Stimulated activated CD4-positive, alpha-beta T cell treated with anti-CD3 and anti-CD28 coated beads, Interleukin-1b, Interleukin-23, amount 100 ng/mL, for 24 hours (primary cell): ENCODE data around the gene PDXDC1.
"Not testable (repeated sequence)": the region's sequence is repeated elsewhere in the genome, so short reads cannot be mapped to it uniquely, and the experiment has no call there.

Experiments
- DNase-seq, 4 experiments: peaks; one replicate each; pipeline ENCODE4 v3.0.0-alpha.2; 2020; ENCODE audit warnings: low read depth in 4 of 4, low spot score in 1 of 4

Gene PDXDC1, protein sequence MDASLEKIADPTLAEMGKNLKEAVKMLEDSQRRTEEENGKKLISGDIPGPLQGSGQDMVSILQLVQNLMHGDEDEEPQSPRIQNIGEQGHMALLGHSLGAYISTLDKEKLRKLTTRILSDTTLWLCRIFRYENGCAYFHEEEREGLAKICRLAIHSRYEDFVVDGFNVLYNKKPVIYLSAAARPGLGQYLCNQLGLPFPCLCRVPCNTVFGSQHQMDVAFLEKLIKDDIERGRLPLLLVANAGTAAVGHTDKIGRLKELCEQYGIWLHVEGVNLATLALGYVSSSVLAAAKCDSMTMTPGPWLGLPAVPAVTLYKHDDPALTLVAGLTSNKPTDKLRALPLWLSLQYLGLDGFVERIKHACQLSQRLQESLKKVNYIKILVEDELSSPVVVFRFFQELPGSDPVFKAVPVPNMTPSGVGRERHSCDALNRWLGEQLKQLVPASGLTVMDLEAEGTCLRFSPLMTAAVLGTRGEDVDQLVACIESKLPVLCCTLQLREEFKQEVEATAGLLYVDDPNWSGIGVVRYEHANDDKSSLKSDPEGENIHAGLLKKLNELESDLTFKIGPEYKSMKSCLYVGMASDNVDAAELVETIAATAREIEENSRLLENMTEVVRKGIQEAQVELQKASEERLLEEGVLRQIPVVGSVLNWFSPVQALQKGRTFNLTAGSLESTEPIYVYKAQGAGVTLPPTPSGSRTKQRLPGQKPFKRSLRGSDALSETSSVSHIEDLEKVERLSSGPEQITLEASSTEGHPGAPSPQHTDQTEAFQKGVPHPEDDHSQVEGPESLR

DNA sequence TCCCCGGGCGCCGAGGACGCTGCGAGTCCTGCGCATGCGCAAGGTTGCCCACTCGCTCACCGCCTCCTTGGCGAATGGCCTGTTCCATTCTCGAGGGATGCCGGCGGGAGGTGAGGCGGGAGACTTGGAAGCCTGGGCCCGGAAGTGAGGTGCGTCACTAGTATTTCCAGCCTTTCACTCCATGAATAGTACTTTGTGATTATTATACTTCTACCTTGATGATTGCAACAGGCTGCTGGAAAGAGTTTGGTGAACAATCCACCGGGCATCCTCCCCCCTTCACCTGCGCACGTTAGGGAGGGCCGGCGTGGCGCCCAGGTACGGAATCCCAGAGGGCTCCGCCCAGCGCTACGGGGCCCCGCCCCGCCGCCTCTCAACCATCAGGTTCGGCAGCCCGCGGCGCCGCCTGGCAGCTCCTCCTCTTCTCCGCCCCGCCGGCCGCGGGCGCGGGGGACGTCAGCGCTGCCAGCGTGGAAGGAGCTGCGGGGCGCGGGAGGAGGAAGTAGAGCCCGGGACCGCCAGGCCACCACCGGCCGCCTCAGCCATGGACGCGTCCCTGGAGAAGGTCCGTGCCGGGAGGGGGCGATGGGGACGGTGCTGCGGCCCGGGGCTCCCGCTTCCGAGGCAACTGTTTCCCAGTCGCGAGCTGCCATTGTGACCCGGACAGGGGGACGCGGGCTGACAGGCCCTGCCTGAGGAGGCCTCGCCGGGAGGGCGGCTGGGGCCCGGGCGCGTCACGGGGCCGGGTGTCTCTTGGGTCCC, at the start of gene PDXDC1:
Gene PDXDC1, plus strand, starts transcription at position 371 of the 762 bp plus-strand sequence. Its CDS starts 174 bp downstream, at position 545.
- DNase-seq, result peak; percentile 89 to 98 (median 96)

DNA sequence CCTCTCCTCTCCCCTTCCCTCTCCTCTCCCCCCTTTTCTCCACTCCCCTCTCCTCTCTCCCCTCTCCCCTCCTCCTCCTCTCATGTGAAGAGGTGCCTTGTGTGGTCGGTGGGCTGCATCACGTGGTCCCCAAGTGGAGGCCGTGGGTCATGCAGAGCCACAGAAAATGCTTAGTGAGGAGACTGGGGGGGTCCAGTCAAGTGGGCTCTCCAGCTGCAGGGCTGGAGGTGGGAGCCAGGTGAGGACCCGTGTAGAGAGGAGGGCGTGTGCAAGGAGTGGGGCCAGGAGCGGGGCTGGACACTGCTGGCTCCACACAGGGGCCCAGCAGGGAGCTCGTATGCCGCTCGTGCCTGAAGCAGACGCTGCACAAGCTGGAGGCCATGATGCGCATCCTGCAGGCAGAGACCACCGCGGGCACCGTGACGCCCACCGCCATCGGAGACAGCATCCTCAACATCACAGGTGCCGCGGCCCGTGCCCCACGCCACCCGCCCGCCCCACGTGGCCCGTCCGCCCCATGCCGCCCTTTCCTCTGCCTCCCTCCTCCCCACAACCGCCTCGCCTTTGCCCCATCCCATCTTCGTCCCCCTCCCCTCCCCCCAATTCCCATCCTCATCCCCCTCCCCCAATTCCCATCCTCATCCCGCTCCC, 46.6 kb upstream of the PDXDC1 start:
- not testable (repeated sequence) for DNase-seq

- not testable (repeated sequence) for DNase-seq
Measured at GRCh38 chr16:14929176-14929575, 45.6 kb upstream of the PDXDC1 start.

GRCh38 chr16:14930246-14930645, 44.6 kb upstream of the PDXDC1 start:
- not testable (repeated sequence) for DNase-seq

GRCh38 chr16:14930971-14931370, 43.9 kb upstream of the PDXDC1 start:
- DNase-seq, result not testable (repeated sequence)

DNA sequence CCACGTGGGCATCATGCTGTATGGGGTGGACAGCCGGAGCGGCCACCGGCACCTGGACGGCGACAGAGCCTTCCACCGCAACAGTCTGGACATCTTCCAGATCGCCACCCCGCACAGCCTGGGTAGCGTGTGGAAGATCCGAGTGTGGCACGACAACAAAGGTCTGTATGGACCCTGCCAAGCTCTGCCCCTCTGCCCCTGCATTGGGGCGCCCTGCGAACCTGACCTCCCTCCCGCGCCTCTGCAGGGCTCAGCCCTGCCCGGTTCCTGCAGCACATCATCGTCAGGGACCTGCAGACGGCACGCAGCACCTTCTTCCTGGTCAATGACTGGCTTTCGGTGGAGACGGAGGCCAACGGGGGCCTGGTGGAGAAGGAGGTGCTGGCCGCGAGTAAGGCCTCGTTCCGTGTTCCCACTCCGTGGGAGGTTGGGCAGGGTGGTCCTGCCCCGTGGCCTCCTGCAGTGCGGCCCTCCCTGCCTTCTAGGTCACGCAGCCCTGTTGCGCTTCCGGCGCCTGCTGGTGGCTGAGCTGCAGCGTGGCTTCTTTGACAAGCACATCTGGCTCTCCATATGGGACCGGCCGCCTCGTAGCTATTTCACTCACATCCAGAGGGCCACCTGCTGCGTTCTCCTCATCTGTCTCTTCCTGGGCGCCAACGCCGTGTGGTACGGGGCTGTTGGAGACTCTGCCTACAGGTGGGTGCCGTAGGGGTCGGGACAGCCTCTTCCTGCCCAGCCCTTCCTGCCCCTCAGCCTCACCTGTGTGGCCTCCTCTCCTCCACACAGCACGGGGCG, 42.0 kb upstream of the PDXDC1 start:
- DNase-seq, result not testable (repeated sequence)

DNA sequence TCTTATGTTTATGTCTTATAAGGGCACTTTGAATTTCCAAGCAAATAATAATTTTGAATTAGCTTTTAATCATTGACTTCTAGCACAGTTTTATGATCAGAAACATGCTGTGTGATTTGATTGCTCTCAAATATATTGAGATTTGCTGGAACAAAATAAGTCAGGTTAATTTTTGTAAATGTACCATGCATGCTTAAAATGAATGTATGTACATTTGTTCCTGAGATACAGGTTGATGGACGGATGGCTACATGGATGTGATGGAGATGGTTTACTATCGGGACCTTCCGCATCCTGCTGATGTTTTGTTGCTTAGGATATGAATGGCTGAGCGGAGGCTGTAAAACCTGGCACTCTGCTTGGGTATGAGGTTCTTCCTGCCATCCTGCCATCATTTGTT, 37.7 kb upstream of the PDXDC1 start, which contains the start of gene NPIPA1:
Gene NPIPA1, plus strand, starts transcription at position 301 of the 400 bp plus-strand sequence. Its CDS starts 0 bp downstream, at position 301.
- DNase-seq, result not testable (repeated sequence)

DNA sequence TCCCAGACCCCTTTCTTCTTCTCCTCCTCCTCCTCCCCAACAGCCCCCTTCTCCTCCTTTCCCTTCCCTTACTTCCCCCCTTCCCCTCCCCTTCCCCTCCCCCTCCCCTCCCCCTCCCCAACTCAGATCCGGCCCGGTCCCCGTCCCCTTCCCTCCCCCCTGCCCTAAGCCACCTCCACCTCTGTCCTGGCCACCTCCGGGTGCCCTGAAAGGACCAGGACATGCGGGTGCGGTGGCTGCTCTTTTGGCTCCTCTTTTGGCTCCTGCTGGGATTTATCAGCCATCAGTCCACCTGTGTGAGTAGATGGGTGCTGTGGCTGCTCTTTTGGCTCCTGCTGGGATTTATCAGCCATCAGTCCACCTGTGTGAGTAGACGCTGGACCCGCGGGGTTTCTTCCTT, 36.8 kb upstream of the PDXDC1 start:
- not testable (repeated sequence) for DNase-seq

- not testable (repeated sequence) for DNase-seq
Measured at GRCh38 chr16:14942686-14943085, 32.1 kb upstream of the PDXDC1 start.

DNA sequence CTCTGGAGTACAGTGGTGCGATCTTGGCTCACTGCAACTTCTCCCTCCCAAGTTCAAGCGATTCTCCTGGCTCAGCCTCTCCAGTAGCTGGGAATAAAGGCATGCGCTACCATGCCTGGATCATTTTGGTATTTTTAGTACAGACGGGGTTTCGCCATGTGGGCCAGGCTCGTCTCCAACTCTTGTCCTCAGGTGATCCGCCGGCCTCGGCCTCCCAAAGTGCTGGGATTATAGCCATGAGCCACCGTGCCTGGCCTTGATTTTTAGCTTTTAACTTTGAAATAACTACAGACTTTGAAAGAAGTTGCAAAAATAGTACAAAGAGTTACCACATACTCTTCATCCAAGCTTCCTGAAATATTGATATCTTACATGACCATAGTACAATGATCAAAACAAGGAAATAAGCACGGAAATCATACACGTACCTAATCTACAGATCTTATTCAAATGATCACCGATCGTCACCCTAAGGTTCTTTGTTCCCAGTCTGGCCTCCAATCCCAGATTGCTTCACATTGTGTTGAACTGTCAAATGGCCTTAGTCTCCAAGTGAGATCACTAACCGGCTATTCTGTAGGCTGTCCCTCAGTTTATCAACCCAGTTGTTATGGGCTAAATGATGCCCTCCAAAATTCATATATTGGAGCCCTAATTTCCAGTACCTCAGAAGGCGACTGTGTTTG, 19.1 kb upstream of the PDXDC1 start:
- DNase-seq, result no peak

- no peak for DNase-seq
Measured at GRCh38 chr16:14957576-14958322, 17.1 kb upstream of the PDXDC1 start.

DNA sequence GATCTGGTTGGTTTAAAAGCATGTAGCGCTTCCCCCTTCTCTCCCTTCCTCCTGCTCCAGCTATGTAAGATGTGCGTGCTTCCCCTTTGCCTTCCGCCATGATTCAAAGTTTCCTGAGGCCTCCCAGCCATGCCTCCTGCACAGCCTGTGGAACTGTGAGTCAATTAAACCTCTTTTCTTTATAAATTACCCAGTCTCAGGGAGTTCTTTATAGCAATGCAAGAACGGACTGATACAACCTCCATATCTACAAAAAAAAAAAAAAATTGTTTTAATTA, 16.6 kb upstream of the PDXDC1 start:
- no peak for DNase-seq

DNA sequence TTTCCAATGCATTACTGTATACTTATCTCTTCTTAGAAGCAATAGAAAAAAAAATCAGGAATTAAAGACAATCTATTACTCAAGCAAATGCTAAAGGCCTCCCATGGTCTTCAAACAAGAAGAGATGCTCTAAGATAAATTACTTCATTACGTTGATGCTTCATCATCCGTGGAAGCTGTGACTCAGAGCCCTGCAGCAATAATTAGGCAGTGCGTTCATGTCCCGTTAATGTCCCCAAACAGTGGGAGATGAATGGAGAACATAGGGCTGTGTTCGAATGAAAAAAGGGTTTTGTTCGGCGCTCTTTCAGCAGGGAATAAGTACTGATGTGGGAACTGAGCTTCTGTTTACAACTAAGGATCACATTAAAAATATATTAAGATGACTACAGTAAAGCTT, 15.9 kb upstream of the PDXDC1 start:
- no peak for DNase-seq

DNA sequence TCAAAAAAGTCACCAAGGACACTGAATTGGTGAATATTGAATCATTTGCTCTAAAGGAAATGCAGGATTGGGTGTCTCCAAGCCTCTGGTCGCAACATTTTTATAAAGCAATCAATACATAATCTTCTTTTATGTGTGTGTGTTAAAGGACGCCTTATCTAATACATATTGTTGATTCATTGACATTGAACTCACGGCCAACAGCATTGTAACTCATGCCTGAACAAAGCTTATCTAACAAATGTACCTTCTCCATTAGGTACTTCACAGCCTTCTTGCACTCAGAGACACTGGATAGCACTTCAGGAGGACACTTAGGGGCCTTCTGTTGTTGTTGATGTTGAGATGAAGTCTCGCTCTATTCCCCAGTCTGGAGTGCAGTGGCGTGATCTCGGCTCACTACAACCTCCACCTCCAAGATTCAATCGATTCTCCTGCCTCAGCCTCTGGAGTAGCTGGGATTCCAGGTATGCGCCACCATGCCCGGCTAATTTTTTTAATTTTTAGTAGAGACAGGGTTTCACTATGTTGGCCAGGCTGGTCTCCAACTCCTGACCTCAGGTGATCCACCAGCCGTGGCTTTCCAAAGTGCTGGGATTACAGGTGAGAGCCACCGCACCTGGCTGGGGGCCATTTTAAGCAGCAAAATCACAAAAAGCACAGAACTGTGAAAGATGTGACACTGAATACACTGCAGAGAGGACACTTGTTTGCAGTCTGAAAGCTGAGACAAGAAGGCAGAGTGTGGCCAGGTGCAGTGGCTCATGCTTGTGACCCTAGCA, 13.2 kb upstream of the PDXDC1 start:
- no peak for DNase-seq

DNA sequence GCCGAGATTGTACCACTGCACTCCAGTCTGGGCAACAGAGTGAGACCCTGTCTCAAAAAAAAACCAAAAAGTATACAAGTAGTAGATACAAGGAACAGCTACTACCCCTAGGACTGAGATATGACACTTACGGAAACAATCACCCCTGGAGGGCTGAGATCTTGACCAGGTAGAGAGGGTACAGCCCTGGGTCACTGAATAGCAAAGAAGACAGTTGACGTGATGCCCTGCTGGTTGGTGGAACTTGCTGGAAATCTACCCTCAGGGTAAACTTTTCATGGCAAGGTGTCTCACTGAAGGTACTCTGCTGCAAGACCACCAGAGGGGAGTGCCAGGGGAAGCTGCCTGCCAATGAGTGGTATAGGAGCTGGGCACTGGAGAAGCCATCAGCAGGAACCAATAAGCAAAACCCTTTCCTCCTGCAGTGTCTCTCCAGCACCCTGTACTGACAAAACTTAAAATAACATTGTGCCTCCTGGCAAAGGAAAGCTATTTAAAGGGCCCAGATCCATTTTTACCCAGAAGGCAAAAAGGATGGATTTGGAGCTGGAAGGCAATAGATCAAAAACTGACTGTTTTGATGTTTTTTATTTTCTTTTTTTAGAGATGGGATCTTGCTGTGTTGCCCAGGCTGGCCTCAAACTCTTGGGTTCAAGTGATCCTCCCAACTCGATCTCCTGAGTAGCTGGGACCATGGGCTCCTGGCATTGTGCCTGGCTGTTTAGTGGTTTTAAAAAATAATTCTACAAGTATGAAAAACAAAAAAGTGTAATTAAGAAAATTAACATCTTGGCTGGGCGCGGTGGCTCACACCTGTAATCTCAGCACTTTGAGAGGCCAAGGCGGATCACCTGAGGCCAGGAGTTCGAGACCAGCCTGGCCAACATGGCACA, 11.3 kb upstream of the PDXDC1 start:
- DNase-seq, result no peak

GRCh38 chr16:14965328-14965727, 9.5 kb upstream of the PDXDC1 start:
- no peak for DNase-seq

GRCh38 chr16:14969795-14970194, 5.0 kb upstream of the PDXDC1 start:
- DNase-seq, result not testable (repeated sequence)
